Measurements from ENCODE around the gene CACNA1G. TPM values are rescaled to one million over a fixed set of nuclear protein-coding genes. Genes with fewer than 3 reads are reported as not detected.

CACNA1G gene
- total RNA-seq, 1 donor from 2014 or later: 4.9 TPM

DNA sequence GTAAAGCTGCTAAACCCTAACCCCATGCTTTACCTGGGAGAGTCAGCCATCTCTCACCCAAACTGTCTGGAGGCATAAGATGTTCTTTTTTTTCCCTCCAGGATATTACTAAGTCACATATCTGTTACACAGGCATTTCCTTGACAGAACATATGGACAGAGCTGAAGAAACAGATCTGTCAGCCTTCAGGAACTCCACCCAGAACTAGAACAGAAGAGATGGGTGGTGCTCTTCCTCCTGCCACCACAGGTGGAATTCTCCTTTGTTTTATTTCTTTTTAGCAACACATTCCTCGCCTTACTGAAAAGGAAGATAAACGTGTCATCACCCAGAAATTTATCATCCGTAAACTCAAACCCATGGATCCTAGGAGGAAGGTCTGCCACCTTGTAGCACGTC, 43.5 kb upstream of the CACNA1G start:
- no peaks in the 10 kb centered on the region for H3K36me3 ChIP-seq

DNA sequence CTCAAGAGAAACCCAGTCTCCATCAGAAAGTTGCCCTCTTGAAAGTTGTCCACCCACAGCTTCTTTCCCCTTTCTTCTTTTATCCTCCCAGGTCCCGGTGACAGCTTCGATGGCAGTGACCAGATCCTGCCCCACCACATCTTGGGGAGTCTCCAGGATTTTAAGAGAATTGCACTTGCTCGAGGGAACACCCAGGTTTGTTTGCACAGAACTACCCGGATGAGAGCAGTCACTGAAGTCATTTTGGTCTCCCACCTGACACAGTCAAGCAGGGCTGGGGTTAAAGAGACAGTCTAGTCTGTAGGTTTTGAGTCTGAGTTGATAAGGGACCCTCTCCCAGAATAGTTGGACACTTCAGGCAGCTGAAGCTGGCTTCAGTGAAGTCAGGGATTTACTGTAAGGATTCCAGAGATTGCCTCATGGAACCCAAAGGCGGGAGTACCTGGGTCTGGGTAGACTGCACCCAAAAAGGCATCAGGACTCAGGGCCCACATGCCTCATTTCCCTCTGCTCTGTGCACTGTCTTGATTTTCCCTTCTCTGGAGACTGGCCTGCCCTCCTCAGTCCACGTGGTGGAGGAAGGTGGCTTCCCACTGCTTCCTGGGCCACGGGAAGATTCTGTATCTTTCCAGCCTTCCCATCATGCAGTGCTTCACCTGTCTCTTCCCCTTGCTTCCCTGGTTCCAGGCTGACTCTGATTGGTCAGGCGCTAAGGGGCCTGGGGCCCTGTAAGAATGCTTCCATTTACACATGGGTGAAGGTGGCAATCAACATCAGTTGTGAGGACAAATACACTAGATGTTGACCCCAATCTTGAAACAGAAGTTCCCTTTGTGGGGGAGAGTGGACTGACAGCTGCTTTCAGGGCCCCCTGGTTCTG, 42.8 kb upstream of the CACNA1G start:
- Histone ChIP-seq H3K27me3 (no peaks in the 10 kb centered on the region), H3K9me3 (no peaks in the 10 kb centered on the region), H3K36me3 (no peaks in the 10 kb centered on the region), H3K27ac (no peak overlapping the region), H3K4me1 (peaks cover 8% of the 10 kb centered on the region), H3K4me3 (no peak overlapping the region)
- no peak for TF ChIP-seq POLR2AphosphoS5 (IDR thresholded peaks at IDR 0.05; ENCODE audit: insufficient read depth in 1 of 2, low read depth in 1 of 2)
- TF ChIP-seq, protein P1, sequence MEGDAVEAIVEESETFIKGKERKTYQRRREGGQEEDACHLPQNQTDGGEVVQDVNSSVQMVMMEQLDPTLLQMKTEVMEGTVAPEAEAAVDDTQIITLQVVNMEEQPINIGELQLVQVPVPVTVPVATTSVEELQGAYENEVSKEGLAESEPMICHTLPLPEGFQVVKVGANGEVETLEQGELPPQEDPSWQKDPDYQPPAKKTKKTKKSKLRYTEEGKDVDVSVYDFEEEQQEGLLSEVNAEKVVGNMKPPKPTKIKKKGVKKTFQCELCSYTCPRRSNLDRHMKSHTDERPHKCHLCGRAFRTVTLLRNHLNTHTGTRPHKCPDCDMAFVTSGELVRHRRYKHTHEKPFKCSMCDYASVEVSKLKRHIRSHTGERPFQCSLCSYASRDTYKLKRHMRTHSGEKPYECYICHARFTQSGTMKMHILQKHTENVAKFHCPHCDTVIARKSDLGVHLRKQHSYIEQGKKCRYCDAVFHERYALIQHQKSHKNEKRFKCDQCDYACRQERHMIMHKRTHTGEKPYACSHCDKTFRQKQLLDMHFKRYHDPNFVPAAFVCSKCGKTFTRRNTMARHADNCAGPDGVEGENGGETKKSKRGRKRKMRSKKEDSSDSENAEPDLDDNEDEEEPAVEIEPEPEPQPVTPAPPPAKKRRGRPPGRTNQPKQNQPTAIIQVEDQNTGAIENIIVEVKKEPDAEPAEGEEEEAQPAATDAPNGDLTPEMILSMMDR (IDR thresholded peaks at IDR 0.05): no peak
- no peak for TF ChIP-seq POLR2A (IDR thresholded peaks at IDR 0.05)
- no peak for DNase-seq (ENCODE audit: extremely low spot score in 2 of 2)
- intact Hi-C loops (cut with DNase I): no loop called here

More for the DNA sequence above, 43.5 kb upstream of the CACNA1G start:
- no peak overlapping the region for H3K4me3 ChIP-seq
- H3K27me3 ChIP-seq: no peaks in the 10 kb centered on the region
- H3K9me3 ChIP-seq: no peaks in the 10 kb centered on the region
- peaks cover 8% of the 10 kb centered on the region for H3K4me1 ChIP-seq
- H3K27ac ChIP-seq: no peak overlapping the region
- TF ChIP-seq, protein P1 (IDR thresholded peaks at IDR 0.05): no peak
- TF ChIP-seq POLR2AphosphoS5 (IDR thresholded peaks at IDR 0.05; ENCODE audit: insufficient read depth in 1 of 2, low read depth in 1 of 2) (no peak), POLR2A (IDR thresholded peaks at IDR 0.05) (no peak)
- DNase-seq (ENCODE audit: extremely low spot score in 2 of 2): no peak
- intact Hi-C loops (cut with DNase I): no loop called here

DNA sequence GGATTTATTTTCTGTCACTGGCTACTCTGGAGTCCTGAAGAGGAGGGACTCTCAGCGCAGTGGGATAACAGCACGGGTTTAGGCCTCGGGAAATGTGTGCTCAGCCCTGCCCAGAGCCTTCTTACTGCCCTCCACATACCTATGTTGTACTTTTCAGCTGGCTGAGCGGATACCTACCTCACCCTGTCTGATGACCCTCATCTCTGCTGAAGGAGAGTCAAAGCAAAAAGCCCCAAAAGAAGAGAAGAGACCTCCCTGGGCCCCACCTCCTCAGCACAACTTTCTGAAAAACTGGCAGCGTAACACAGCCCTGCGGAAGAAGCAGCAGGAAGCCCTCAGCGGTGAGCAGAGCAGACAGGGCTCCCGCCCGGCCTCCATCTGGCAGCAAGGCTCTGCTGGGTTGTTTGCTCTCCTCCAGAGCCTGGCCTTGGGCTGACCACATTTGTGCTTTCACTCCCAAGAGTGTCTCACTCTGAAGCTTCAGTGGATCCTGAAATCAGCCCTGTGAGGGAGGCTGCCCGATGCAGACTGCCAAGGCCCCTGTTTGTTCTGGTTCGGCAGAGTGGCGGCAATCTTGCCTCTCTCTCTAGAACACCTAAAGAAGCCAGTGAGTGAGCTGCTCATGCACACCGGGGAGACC, 42.0 kb upstream of the CACNA1G start:
- Histone ChIP-seq H3K4me3 (no peak overlapping the region), H3K36me3 (no peaks in the 10 kb centered on the region), H3K9me3 (no peaks in the 10 kb centered on the region), H3K27ac (no peak overlapping the region), H3K4me1 (peaks cover 8% of the 10 kb centered on the region), H3K27me3 (no peaks in the 10 kb centered on the region)
- intact Hi-C loops (cut with DNase I): no loop called here
- no peak for DNase-seq (ENCODE audit: extremely low spot score in 2 of 2)
- TF ChIP-seq POLR2A (IDR thresholded peaks at IDR 0.05): no peak
- TF ChIP-seq, protein P1 (IDR thresholded peaks at IDR 0.05): no peak
- no peak for TF ChIP-seq POLR2AphosphoS5 (IDR thresholded peaks at IDR 0.05; ENCODE audit: insufficient read depth in 1 of 2, low read depth in 1 of 2)

DNA sequence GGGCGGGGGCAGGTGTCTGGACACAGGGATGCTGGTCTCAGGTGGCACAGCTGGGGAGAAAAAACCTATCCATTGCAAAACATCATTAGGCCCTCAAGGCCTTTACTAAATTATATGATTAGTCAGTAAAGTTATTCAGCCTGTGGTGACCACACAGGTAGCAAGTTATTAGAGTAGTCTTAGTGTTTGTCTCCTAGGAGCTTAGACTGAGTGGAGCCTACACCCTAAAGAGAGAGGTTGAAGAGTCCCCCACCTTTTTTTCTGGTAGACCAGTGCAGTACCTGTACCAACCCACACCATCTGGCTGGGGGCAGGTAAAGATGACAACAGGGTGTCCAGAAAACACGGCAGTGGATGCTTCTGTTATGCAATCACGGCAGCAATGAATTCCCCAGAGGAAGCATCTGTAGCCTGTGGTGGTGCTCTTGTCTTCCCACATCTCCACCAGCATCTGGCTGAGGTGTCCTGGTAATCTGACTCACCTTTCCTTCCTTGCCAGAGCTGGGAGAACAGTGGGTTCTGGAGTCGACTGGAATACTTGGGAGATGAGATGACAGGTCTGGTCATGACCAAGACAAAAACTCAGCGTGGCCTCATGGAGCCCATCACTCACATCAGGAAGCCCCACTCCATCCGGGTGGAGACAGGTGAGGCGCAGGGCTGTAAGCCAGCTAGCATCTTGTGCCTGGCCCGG, 41.2 kb upstream of the CACNA1G start:
- Histone ChIP-seq H3K4me3 (no peak overlapping the region), H3K9me3 (no peaks in the 10 kb centered on the region), H3K4me1 (peaks cover 8% of the 10 kb centered on the region), H3K27me3 (no peaks in the 10 kb centered on the region), H3K27ac (no peak overlapping the region), H3K36me3 (no peaks in the 10 kb centered on the region)
- DNase-seq (ENCODE audit: extremely low spot score in 2 of 2): no peak
- TF ChIP-seq, protein P1 (IDR thresholded peaks at IDR 0.05): no peak
- intact Hi-C loops (cut with DNase I): no loop called here

All from vagina (tissue), 2 donors.